K562 (cell line): Measurements from ENCODE around the gene OGFR. TPM values are rescaled to one million over a fixed set of nuclear protein-coding genes. Genes with fewer than 3 reads are reported as not detected.
A peak's percentile ranks its signal among the peaks of the same experiment; 100 is the strongest.

ENCODE experiments used
- ASH1L ChIP-seq: fragments of 450-650 bp; IDR thresholded peaks from 2 replicates; pipeline ENCODE4 v1.6.1; 2018; ENCODE audit warnings: borderline replicate concordance, mild to moderate bottlenecking, low read depth; ENCODE audit not compliant: partially characterized antibody
- GATAD2B ChIP-seq: fragments of 450-650 bp; IDR thresholded peaks from 2 replicates; pipeline ENCODE4 v1.6.1; 2017; ENCODE audit warnings: mild to moderate bottlenecking, borderline replicate concordance
- TAF7 ChIP-seq: fragments of 450-650 bp; IDR thresholded peaks from 2 replicates; pipeline ENCODE4 v1.6.1; 2016; ENCODE audit warnings: missing genetic modification characterization, missing compliant biosample characterization
- TAL1 ChIP-seq: fragments of 450-650 bp; IDR thresholded peaks from 2 replicates; pipeline ENCODE4 v1.6.1; 2016; ENCODE audit warnings: mild to moderate bottlenecking
- YY1 ChIP-seq, 3 experiments: IDR thresholded peaks; 2 replicates each; pipeline ENCODE4 v1.6.1; 2011; ENCODE audit warnings: low read length in 2 of 3, mild to moderate bottlenecking in 2 of 3, moderate library complexity in 2 of 3, borderline replicate concordance in 1 of 3, control low read depth in 1 of 3, low read depth in 1 of 3; ENCODE audit not compliant: insufficient read depth in 3 of 3, insufficient replicate concordance in 2 of 3, control insufficient read depth in 1 of 3, insufficient read length in 1 of 3; ENCODE audit errors: extremely low read depth in 1 of 3
- polyA plus RNA-seq, 8 experiments: library from polyadenylated mRNA; depleted of rRNA in 4 of 8; stranded (reverse) in 5 of 8; unstranded in 3 of 8; fragments of >200 nt; fragmentation: Nextera tagmentation in 2 of 8; fragmentation: Illumina TruSeq in 1 of 8; extraction: Ambion mirVana in 2 of 8; extraction: Trizol in 1 of 8; gene quantifications; 2 replicates each; pipeline versions ENCODE4 v1.2.1 to v1.2.3, GENCODE V29; 2011 to 2014; ENCODE audit warnings: inconsistent platforms in 1 of 8, missing spikeins in 1 of 8
- total RNA-seq, 7 experiments: library from RNA; depleted of rRNA in 6 of 7; stranded (reverse); fragments of >200 nt in 6 of 7; fragmentation: Illumina TruSeq in 2 of 7; extraction: Trizol in 2 of 7; gene quantifications; 2 replicates each; pipeline versions ENCODE4 v1.2.1 to v1.2.3, GENCODE V29; 2011 to 2021; ENCODE audit warnings: low replicate concordance in 1 of 7
- TF ChIP-seq, protein P1 (sequence below): sonication (generic); formaldehyde crosslinking; IDR thresholded peaks from 2 replicates; pipeline ENCODE4 v1.8.1; 2023; ENCODE audit warnings: mild to moderate bottlenecking, missing genetic modification reagents
- TF ChIP-seq, protein P2 (sequence below): fragments of 250-450 bp; sonication (Bioruptor Pico); IDR thresholded peaks from 2 replicates; pipeline ENCODE4 v1.5.0; 2021

Gene OGFR
- total and polyA plus RNA-seq, 9 of the 15 experiments (the other 6 are each of a cell fraction or from before 2014, with no cell fraction given) = 0.39 to 56.3 (median 17.5) TPM

GRCh38 chr20:62838128-62838891 lies 33.7 kb downstream of the OGFR start (continued):
- TF ChIP-seq, protein P1, sequence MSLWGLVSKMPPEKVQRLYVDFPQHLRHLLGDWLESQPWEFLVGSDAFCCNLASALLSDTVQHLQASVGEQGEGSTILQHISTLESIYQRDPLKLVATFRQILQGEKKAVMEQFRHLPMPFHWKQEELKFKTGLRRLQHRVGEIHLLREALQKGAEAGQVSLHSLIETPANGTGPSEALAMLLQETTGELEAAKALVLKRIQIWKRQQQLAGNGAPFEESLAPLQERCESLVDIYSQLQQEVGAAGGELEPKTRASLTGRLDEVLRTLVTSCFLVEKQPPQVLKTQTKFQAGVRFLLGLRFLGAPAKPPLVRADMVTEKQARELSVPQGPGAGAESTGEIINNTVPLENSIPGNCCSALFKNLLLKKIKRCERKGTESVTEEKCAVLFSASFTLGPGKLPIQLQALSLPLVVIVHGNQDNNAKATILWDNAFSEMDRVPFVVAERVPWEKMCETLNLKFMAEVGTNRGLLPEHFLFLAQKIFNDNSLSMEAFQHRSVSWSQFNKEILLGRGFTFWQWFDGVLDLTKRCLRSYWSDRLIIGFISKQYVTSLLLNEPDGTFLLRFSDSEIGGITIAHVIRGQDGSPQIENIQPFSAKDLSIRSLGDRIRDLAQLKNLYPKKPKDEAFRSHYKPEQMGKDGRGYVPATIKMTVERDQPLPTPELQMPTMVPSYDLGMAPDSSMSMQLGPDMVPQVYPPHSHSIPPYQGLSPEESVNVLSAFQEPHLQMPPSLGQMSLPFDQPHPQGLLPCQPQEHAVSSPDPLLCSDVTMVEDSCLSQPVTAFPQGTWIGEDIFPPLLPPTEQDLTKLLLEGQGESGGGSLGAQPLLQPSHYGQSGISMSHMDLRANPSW (CRISPR knock-in tag) = no peak
- TF ChIP-seq ASH1L (no peak), GATAD2B (no peak), TAL1 (no peak), YY1 (IDR thresholded peaks at IDR 0.05; ENCODE audit: borderline replicate concordance in 1 of 3, control insufficient read depth in 1 of 3, extremely low read depth in 1 of 3, insufficient read depth in 3 of 3, insufficient read length in 1 of 3, insufficient replicate concordance in 2 of 3, low read depth in 1 of 3, low read length in 2 of 3) (peak in 1 of 3 experiments; percentile 7), TAF7 (tag) (no peak)
- TF ChIP-seq, protein P2, sequence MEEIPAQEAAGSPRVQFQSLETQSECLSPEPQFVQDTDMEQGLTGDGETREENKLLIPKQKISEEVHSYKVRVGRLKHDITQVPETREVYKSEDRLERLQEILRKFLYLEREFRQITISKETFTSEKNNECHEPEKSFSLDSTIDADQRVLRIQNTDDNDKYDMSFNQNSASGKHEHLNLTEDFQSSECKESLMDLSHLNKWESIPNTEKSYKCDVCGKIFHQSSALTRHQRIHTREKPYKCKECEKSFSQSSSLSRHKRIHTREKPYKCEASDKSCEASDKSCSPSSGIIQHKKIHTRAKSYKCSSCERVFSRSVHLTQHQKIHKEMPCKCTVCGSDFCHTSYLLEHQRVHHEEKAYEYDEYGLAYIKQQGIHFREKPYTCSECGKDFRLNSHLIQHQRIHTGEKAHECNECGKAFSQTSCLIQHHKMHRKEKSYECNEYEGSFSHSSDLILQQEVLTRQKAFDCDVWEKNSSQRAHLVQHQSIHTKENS = no peak
